ENCODE measurements around the gene VPREB1.
"Not testable (repeated sequence)": the region's sequence is repeated elsewhere in the genome, so short reads cannot be mapped to it uniquely, and the experiment has no call there.

Gene VPREB1, protein sequence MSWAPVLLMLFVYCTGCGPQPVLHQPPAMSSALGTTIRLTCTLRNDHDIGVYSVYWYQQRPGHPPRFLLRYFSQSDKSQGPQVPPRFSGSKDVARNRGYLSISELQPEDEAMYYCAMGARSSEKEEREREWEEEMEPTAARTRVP

DNA sequence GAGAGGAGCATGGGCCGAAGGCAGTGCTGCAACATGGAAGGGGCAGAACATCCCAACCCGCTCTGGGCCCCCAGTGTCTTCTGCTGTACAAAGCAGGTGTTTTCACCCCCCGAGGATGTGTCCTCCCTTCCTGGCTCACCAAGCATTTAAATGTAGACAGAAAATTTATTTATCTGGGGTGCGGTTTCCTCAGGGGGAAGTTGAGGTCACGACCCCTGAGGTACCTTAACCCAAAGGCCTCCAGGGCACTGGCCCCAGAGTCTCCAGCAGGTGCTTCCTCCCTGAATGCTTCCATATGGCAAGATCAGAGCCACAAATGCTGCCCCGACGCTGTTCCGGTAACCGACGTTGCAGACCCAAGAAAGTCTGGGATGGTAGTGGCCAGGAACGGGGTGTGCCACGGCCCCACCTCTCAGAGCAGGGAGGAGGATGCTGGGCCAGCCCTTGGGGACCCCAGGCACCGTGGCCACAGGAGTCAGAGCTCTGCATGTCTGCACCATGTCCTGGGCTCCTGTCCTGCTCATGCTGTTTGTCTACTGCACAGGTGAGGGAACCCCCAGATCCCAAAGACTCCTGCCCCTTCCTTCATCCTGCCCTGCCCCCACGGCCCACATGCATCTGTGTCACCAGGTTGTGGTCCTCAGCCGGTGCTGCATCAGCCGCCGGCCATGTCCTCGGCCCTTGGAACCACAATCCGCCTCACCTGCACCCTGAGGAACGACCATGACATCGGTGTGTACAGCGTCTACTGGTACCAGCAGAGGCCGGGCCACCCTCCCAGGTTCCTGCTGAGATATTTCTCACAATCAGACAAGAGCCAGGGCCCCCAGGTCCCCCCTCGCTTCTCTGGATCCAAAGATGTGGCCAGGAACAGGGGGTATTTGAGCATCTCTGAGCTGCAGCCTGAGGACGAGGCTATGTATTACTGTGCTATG lies at the start of gene VPREB1:
VPREB1 (plus strand) TSS at position 471 of the 935 bp plus-strand sequence; CDS start at position 499, 28 bp downstream.
- no peak for DNase-seq

DNA sequence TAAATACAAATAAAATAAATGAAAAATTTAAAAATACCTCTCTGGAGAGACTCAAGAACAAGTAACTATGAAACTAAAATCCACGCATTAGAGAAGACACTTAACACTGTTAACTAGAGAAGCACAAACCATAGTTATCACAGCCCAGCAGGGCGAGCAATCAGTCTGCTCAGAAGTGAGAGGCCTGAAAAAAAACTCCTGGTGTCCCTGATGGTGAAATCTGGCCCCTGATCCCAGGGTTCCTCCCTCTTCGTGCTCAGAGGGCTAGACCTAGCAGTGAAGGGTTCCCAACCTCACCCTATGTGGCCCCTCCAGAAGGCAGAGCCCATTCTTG lies 49.7 kb upstream of the VPREB1 start:
- no peak for DNase-seq

GRCh38 chr22:22195265-22196017 lies 49.1 kb upstream of the VPREB1 start:
- DNase-seq: peak; percentile 85

DNA sequence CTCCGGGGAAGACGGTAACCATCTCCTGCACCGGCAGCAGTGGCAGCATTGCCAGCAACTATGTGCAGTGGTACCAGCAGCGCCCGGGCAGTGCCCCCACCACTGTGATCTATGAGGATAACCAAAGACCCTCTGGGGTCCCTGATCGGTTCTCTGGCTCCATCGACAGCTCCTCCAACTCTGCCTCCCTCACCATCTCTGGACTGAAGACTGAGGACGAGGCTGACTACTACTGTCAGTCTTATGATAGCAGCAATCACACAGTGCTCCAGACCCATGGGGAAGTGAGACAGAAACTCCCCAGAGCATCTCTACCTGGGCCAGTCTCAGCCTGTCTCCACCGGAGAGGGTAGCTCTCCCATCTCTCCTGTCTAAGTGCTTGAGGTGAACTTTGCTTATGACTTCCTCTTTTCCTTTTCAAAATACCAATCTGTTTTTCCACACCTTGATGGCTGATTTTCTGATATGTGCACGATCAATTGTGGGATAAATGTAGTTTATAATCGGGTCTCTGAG lies 48.5 kb upstream of the VPREB1 start:
- DNase-seq: no peak

GRCh38 chr22:22196833-22197477 lies 47.6 kb upstream of the VPREB1 start:
- DNase-seq: no peak

GRCh38 chr22:22197993-22198402 lies 46.6 kb upstream of the VPREB1 start:
- no peak for DNase-seq

DNA sequence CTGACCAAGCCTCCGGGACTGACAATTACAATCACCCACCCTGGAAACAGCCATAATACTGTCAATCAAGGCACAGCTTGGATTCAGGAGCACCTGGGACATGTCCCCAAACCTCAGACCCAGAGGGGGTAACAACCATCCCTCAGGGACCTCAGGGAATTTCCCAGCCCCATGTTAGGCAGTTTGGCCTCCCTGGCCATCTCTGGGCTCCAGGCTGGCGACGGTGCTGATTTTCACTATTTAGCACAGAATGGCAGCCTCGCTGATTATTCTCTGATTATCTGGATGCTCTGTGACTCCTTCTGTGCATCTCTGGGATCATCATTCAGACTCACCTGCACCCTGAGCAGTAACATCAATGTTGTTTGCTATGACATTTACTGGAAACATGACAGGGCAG lies 45.8 kb upstream of the VPREB1 start:
- no peak for DNase-seq

GRCh38 chr22:22199634-22200033 lies 45.0 kb upstream of the VPREB1 start:
- no peak for DNase-seq

GRCh38 chr22:22200569-22201184 lies 43.9 kb upstream of the VPREB1 start:
- no peak for DNase-seq

GRCh38 chr22:22201185-22201929 lies 43.2 kb upstream of the VPREB1 start:
- no peak for DNase-seq

DNA sequence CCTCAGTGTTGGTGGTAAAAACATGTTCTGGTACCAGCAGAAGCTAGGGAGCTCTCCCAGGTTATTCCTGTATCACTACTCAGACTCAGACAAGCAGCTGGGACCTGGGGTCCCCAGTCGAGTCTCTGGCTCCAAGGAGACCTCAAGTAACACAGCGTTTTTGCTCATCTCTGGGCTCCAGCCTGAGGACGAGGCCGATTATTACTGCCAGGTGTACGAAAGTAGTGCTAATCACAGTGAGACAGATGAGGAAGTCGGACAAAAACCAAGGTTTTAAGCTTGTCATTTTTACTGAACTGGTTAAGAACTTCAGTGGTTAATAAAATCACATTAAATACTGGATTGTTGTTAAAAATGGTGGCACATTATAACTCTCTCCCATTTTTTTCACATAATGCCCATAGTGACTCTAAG lies 42.6 kb upstream of the VPREB1 start:
- no peak for DNase-seq

DNA sequence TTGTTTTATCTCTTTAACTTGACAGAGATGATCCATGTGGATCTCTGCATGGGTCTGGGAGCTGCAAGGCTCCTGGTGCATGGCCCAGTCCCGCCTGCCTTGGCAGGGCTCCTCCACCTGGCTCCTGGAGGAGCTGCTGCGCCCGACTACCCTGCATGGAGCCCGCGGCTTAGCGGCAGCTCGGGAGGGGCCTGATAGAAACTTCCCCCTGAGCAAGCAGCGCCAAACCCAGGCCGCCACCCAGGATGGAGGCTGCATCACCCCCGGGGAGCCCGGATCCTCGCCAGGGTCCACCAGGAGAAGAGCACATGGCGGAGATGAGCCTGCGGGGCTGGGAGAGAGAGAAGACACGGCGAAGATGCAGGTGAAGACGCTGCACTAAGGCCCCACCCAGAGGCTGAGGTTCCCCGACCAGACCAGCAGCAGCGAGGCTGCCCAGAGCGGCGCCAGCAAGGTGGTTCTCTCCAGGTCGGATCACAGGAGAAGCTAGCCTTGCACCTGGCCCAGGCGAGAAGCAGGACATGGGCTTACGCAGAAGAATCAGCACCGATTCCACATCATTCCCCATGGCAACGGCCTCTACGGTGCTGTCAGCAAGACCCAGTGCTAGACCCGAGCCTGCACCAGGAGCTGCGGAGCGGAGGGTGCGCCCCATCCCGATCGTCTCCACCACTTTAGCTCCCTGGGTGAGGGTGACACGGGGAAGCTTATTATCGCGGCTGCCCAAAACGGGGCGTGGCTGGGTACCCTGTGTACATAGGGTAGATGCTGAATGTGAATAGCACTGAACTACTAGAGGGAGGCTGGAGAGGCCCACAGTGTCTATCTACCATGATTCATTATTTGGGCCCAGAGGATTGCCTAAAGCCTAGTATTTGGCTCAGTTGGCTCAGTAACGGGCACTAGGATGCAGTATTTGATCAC lies 41.3 kb upstream of the VPREB1 start:
- DNase-seq: no peak

DNA sequence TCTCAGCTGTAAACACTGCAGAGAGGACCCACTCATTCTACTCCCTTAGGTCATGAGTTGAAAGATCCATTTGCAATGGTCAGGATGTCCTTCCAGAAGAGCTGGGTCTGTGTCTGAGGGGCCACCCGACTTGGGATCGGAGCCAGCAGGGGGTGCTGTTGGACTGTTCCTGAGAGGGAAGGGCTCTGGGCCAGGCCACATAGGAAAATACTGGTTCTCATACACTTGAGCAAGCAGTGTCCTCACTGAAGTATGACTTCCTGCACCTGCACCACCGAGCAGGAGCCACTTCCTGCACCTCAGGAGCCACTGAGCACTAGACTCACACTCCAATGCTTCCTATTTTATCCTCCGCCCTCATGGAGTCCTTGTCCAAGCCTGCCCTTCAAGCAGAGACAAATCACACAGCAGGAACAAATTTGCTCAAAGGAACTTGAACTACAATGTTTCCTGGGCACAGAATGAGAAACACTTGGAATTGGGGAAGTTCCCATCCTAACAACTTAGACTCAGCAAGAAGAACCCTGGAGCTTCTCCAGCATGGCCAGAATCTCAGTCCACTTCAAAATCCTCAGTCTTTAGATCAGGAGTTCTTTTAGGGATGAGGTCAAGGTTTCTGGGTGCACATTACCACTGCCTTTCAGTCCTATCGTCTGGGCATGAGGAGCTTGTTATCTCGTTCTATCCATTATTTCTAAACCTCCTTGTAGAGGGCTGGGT lies 36.6 kb upstream of the VPREB1 start:
- DNase-seq: peak; percentile 93

DNA sequence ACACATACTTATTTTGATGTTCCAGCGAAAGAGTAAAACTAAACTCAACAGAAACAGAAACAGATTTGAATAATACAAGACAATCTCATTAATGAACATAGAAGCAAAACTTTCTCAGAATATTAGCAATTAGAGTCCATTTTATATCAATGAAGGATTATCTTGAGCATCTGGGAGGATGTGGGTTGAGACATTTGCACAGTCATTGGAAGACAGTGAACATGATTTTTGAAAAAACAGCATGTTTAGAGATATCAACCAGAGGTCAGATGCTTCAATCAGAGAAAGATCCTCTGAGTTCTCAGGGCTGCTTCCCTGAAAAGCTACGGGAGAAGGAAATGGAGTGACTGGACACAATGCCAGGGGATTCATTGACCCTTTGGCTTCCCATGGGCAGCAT lies 35.9 kb upstream of the VPREB1 start:
- DNase-seq: peak; percentile 21

DNA sequence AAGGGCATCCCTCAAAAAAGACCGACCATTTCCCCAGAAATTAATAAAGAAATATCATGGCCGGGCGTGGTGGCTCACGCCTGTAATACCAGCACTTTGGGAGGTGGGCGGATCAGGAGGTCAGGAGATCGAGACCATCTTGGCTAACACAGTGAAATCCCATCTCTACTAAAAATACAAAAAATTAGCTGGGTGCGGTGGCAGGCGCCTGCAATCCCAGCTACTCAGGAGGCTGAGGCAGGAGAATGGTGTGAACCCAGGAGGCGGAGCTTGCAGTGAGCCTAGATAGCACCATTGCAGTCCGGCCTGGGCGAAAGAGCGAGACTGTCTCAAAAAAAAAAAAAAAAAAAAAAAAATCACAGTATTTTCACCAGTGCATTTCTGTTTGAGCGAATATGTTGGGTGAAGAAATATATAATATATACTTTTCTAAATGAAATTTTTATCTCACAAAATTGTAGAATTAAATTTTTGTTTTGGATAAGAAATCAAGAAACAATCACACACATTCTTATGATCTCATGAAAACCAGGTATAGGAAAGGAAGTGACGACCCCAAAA lies 35.4 kb upstream of the VPREB1 start:
- not testable (repeated sequence) for DNase-seq

DNA sequence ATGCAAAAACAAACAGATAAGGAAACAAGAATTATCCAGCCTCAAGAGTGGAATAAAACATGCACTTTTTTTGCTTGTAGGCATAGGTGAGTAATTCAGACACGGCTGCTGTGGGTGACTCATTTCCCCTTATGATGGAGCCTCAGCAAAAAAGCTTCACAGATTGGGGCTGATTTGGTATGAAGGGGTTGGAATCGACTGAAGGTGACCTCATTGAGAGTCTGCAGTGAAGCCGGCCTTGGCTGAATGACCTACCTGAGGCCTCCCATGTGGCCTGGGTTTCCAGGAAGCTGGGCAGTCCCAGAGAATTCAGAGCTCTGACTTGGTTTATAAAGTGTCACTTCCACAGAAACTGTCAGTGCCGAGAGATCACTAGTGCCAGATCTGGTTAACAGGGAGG lies 34.2 kb upstream of the VPREB1 start:
- DNase-seq: peak; percentile 94

DNA sequence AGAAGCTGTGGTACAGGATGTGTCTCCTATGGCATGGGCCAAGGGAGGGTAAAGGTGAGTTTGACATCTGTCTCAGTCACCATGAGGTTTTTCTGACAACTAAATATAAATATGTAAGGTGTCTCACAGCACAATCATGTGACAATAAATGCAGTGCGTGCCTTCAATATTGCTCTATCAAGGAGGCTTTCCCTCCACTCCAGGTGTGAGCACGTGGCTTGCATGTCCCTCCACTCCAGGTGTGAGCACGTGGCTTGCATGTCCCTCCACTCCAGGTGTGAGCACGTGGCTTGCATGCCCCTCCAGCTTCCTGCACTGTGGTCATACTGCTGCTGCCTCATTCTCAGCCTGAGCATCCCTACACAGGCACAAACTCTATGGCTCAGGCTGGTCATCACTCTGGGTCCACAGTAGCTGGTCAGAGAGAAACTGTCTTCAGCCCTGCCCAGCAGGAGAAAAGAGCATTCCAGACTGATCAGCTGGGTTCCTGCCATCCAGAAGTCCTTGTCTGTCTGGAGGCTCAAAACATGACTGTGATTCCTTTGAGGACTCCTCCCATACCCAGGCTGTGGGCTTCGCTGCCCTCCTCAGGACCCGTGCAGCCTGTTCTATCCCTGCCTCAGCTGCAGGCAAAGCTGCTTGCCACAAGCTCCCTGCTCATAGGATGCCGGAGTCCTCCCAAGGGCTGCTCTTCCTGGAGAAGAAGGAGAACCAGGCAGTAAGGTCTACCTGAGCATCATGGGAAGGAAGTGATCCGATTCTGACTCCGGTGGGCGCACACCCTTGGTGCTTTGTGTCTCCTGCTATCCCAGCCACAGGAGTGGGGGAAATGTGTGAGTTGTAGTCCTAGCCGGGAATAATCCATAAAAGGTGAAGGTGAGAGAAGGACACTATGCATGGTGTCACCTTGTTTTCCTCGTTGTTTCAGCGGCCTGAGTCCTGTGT lies 33.4 kb upstream of the VPREB1 start:
- DNase-seq: no peak

GRCh38 chr22:22213231-22213630 lies 31.4 kb upstream of the VPREB1 start:
- DNase-seq: no peak
